Eye (tissue), 1 donor: ENCODE data around the gene LARP4.

Source experiments
- DNase-seq: peaks from one replicate; pipeline ENCODE4 v3.0.0-alpha.2; 2015

LARP4 gene

DNA sequence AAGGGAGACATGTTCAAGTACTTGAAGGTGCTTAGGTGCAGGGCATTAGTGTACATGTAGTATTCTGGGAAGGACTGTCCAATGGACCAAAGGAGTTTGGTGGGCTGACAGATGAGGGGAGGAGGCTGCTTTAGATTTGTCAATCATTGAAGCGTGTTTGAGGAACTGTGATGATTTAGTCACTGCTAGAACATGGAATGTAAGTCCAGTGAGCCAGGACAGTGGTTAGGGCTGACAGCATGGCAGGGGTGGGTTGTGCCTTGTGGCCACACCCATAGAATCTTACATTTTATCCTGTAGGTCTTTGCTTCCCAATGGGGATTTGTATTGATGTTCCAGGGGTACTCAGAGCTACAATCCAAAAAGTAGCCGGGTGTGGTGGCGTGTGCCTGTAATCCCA lies 128.7 kb downstream of the LARP4 start:
- DNase-seq = no peak
